ENCODE results near the gene DGKZ.

DGKZ gene

GRCh38 chr11:46393759-46394158 lies 46.5 kb downstream of the DGKZ start:
- DNase-seq (ENCODE audit: low spot score): no peak

- no peak for DNase-seq (ENCODE audit: low spot score)
Observed at GRCh38 chr11:46397526-46397925, 50.3 kb downstream of the DGKZ start.

DNA sequence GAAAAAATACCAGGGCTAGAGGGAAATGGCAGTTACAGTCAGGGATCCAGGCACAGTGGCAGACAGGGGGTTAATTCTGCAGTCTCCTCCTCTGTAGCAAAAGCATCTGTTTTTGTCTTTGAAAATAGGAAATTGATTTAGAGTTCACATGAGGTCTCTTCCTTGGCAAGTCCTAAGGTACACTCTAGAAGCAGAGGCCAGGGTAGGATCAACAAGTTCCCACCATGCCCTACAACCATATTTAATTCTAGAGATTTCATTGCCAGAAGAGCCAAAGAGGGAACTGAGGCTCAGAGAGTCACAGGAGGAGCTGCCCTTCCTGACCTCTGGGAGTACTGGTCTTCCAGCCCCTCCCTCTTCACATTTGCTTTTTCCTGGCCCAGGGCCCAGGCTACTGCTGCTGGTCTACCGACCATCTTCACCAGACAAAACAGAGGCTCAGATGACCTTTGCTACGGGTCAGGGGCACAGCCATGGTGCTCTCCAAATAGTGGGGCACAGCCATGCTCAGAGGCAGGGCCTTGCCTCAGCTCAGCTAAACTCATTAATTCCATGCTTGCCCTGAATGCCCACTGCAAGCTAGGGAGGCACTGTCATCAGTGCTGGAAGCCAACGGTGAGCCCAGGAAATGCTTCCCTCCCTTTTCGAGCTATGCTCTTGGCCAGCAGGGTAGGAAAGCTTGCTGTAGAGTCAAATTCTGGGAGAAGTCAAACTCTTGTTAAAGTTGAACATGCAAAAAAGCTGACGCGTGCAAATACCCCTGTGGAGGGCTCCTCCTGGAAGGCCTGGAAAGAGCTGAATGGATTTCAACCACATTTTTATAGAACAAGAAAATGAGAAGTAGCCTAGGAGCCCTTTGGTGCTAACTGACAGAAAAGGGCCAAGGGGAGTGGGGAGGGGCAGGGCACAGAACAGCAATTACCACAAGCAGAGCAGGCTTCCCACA lies 56.0 kb downstream of the DGKZ start:
- DNase-seq (ENCODE audit: low spot score): no peak

DNA sequence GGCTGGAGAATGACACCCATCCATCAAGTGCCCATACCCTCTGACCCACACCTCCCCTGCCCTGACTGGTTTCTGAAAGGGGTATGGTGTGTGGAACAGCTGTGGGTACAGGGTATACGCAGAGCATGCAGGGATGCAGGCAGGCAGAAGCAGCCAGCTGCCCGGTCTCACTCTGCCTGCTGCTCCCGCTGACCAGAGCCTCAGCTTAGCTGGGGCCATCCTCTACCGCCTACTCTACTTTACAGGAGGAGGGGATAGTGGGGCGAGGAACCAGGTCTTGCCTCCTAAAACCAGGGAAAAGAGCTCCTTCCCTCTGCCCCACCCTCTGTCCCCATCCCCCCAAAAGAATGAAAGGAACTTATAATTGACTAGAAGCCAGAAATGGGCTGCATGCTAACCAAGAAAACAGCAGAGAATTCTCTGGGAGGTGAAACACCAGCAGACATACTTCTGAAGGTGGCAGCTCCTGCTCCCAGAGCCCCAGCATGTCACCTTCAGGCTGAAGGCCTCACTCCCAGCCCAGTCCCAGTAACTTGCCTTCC lies 57.3 kb downstream of the DGKZ start:
- DNase-seq (ENCODE audit: low spot score): no peak

GRCh38 chr11:46407635-46408034 lies 60.4 kb downstream of the DGKZ start:
- DNase-seq (ENCODE audit: low spot score): no peak

DNA sequence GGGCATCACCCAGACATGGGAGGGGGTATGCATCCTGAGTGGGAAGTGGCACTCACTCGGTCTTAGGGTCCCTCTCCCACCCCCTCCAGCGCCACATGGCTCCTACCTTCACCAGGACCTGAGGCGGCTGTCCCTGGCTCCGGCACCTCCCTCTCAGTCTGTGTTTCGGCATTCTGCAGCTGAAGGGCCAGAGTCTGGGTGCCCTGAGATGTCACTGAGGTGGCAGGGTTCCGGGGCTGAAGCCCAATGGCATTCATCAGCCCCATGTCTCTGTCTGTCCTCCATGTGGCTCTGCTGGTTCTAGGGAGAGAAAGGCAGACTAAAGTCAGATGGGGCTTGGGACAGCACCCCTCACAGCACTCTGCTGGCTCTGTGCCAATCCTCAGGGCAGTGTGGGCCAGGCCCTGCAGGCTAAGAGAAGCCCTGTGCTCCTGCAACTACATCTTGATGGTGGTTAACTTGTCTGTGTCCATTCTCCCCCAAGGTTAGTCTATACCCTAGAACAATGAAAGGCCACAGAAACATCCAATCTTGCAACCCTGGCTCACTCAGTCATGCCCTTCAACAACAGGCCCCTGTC lies 61.2 kb downstream of the DGKZ start:
- DNase-seq (ENCODE audit: low spot score): no peak

DNA sequence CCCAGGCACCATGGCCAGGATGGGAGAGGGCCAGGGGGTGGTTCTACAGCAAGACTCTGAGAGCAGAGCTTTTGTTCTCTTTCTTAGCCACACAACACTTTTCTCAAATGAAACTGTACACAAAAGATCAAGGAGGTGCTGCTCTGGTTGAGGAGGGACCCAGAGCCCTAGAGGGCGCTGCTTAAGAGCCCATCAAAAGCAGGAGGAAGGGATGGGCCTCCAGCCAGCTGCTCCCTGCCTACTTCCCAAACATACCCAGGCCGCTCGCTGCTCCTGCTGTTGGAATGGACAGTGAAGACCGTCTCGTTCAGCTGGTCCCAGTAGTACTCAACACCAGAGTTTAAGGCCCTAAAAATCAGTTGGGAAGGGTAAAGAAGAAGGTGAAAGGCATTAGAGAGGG lies 62.8 kb downstream of the DGKZ start:
- DNase-seq (ENCODE audit: low spot score): no peak

- DNase-seq (ENCODE audit: low spot score): no peak
Observed at GRCh38 chr11:46413760-46414465, 66.7 kb downstream of the DGKZ start.

- DNase-seq (ENCODE audit: low spot score): no peak
Observed at GRCh38 chr11:46414466-46414796, 67.2 kb downstream of the DGKZ start.

GRCh38 chr11:46414879-46415278 lies 67.6 kb downstream of the DGKZ start:
- no peak for DNase-seq (ENCODE audit: low spot score)

DNA sequence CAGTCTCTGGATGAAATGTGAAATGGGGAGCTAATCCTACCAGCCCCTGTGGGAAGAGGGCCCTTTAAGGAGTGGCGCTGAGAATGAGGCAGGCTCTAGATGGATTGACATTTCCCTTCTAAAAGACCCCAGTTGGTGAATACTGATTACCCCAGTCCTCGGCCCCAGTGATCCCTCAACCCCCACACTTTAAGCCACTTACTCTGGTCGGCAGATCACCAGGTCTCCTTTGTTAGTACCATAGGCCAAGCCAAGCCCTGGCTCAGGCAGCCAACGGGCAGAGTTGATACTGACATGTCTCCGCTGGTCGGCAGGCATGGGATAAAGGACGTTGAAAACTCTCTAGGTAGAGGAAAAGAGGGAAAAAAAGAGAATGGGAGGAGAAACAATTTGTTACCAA lies 70.4 kb downstream of the DGKZ start:
- no peak for DNase-seq (ENCODE audit: low spot score)

DNA sequence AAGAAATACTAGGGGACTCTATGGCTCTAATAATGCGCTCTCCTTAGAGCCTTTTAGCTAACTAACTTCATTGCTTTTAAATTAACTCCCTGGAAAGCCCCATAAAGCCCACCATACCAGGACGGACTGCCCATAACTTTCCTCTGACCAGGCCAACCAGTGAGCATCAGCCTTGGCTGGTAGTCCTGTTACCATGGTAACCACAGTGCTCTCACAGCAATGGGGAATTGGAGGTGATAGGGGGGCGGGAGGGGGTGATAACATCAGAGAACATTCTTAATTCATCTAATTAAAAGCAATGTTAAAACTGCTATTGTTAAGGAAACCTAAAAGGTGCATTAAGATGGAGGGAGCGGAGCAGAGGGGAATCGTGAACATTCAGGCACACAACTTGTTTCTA lies 71.5 kb downstream of the DGKZ start:
- DNase-seq (ENCODE audit: low spot score): no peak

DNA sequence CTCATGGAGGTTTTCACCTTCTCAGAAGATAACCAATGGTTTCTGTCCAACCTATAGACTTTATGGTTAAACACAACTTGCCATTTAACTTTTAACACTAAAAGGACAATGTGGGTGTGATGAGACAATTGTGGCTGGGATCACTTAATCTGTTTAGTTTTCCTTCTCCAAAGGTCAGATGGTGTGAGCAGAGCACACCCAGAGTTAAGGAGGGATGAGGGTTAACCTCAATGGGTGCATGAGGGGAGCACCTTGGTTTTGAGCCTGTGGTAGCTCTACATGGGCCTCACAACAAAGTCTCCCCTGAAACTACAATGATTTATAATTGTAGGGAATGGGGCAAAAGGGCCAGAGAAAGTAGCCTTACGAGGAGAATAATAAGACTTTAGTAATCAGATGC lies 73.2 kb downstream of the DGKZ start:
- DNase-seq (ENCODE audit: low spot score): no peak

DNA sequence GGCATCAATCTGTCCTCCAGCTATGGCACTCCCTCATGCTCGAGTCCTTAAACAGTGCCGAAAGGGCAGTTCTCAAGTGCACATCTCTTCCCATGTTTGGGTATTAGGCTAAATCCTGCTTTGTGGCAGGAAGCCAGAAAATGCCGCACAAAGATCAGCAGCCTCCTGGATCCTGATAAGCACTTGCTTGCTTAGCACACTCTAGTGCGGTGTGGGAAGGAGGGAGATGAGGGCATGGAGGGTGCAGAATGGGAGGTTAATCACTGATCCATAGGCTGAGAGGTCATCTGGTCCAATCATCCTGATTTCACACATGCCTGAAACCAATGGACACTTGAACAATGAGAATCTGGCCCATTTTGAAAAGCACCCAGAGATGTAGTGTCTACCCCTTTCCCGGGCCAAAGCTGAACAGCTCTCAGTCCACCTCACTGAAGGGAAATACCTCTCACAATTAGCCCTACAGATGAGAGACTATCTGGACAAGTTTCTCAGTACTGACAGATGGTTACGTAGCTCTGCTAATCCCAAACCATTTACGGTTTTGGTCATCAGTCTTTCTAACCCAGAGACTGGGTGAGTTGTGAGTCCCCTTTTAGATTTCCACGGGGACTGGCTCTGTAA lies 74.1 kb downstream of the DGKZ start:
- DNase-seq (ENCODE audit: low spot score): no peak

GRCh38 chr11:46422588-46422987 lies 75.3 kb downstream of the DGKZ start:
- no peak for DNase-seq (ENCODE audit: low spot score)

DNA sequence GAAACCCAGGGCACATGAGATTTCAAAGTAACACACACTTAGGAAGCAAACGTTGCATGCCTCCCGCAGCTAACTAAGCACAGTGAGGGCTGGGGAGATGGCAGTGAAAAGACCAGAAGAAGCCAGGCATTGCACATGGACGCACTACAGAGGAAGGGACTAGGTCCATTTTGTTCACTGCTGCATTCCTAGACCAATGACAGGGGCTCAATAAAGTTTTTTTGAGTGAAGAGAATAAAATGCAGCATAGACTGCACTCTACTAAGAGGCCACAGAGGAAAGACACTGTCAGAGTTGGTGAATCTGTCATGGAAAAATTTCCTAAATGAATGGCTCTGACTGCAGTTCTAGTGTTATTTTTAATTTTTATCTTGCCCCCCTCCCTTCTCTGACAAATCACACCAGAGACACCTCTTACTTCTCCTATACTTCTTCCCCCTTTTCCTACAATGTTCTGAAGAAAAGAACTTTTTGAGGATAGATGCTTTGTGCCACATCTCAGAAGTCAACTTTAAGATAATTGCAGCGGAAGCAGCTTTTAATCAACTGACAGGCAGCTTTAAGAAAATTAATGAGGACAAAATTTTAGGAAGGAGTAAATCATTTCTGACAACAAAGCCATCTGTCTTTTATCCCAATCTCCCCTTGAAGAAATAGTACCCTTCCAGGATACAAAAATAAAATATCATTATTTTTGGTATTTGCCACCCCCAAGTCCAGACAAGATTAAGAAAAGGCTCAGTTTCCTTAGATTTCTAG lies 79.1 kb downstream of the DGKZ start:
- DNase-seq (ENCODE audit: low spot score): no peak

DNA sequence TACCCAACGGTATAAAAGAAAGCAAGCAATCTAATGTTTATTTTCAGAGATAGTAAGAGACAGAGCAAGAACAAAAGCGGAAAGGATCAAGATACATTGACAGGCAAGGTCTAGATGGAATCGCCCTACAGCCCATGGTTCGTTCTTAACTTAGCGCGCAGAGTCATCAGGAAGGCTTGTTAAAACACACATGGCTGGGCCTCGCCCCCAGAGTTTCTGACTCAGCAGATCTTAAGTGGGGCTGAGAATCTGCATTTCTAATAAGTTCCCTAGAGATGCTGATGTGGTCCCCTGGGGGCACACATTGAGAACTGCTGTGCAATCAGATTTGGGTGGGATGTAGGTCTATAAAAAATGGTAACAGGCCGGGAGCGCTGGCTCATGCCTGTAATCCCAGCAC lies 80.1 kb downstream of the DGKZ start:
- no peak for DNase-seq (ENCODE audit: low spot score)

GRCh38 chr11:46429717-46430116 lies 82.5 kb downstream of the DGKZ start:
- DNase-seq (ENCODE audit: low spot score): no peak

Measured in RKO (cell line).